ENCODE results near the gene CSF1R. TPM values are rescaled to one million over a fixed set of nuclear protein-coding genes. Genes with fewer than 3 reads are reported as not detected.

The CSF1R gene
- polyA plus RNA-seq, 1 of the 3 experiments (the other 2 are of a cell fraction), result 0.25 TPM

DNA sequence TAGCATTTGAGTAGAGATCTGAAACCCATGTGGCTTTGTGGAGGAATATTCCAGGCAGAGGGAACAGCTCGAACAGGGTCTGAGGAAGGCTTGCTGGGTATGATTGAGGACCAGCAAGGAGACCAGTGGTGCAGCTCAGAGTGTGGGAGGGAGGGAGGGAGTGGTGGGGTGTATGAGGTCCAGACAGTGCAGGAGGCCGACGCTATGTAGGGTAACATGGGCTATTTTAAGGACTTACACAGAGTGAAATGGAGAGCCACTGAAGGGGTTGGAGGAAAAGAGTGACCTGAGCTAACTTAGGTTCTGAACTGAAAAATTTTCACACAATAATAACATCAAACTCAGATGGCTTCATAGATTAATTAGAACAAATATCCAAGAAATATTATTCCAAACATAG is 43.9 kb downstream of the CSF1R start:
- peaks cover 41% of the 10 kb centered on the region; the same call in 1 of the 2 replicates for H3K79me2 ChIP-seq (ENCODE audit: insufficient read depth)
- H3K27ac ChIP-seq (ENCODE audit: low read depth in 2 of 2, low read length in 1 of 2), result peak overlapping the region in 1 of 2 experiments; percentile 94; a peak in 1 of 4 replicates
- no peaks in the 10 kb centered on the region for H4K20me1 ChIP-seq (ENCODE audit: insufficient read depth)
- POLR2A ChIA-PET, result no interaction called here
- H3K4me2 ChIP-seq, result no peak overlapping the region
- no peak overlapping the region for H3K4me3 ChIP-seq (ENCODE audit: low read depth in 2 of 2, low read length in 1 of 2)
- no peaks in the 10 kb centered on the region for H3K9me3 ChIP-seq
- H3K36me3 ChIP-seq (replicated peaks in 1 of 2; ENCODE audit: control insufficient read depth in 1 of 2, insufficient read depth in 2 of 2, low read length in 1 of 2), result peaks cover 76 to 77% of the 10 kb centered on the region in 2 experiments
- TF ChIP-seq, protein P1, sequence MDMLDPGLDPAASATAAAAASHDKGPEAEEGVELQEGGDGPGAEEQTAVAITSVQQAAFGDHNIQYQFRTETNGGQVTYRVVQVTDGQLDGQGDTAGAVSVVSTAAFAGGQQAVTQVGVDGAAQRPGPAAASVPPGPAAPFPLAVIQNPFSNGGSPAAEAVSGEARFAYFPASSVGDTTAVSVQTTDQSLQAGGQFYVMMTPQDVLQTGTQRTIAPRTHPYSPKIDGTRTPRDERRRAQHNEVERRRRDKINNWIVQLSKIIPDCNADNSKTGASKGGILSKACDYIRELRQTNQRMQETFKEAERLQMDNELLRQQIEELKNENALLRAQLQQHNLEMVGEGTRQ (IDR thresholded peaks at IDR 0.05; ENCODE audit: borderline replicate concordance, low read depth, low read length), result no peak
- TF ChIP-seq MXI1 (IDR thresholded peaks at IDR 0.05; ENCODE audit: low read depth, low read length), result no peak
- TF ChIP-seq GABPA (IDR thresholded peaks at IDR 0.05; ENCODE audit: low read depth), result no peak
- TF ChIP-seq FOSL2 (IDR thresholded peaks at IDR 0.05; ENCODE audit: borderline replicate concordance, low read depth), result no peak
- no peak for TF ChIP-seq MEF2A (IDR thresholded peaks at IDR 0.05; ENCODE audit: borderline replicate concordance, low read depth)
- no peak for TF ChIP-seq RXRA (IDR thresholded peaks at IDR 0.05; ENCODE audit: borderline replicate concordance, low read depth)
- TF ChIP-seq RAD21 (IDR thresholded peaks at IDR 0.05; ENCODE audit: low read length), result no peak
- TF ChIP-seq NRF1 (IDR thresholded peaks at IDR 0.05; ENCODE audit: low read depth, low read length), result no peak
- TF ChIP-seq, protein P2, sequence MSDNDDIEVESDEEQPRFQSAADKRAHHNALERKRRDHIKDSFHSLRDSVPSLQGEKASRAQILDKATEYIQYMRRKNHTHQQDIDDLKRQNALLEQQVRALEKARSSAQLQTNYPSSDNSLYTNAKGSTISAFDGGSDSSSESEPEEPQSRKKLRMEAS (IDR thresholded peaks at IDR 0.05; ENCODE audit: low read depth), result no peak
- TF ChIP-seq FOXJ3 (CRISPR knock-in tag; IDR thresholded peaks at IDR 0.05), result no peak
- TF ChIP-seq, protein P3, sequence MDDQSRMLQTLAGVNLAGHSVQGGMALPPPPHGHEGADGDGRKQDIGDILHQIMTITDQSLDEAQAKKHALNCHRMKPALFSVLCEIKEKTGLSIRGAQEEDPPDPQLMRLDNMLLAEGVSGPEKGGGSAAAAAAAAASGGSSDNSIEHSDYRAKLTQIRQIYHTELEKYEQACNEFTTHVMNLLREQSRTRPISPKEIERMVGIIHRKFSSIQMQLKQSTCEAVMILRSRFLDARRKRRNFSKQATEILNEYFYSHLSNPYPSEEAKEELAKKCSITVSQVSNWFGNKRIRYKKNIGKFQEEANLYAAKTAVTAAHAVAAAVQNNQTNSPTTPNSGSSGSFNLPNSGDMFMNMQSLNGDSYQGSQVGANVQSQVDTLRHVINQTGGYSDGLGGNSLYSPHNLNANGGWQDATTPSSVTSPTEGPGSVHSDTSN (IDR thresholded peaks at IDR 0.05), result no peak
- TF ChIP-seq POLR2AphosphoS5 (IDR thresholded peaks at IDR 0.05; ENCODE audit: low read depth, low read length), result no peak
- TF ChIP-seq YY1 (IDR thresholded peaks at IDR 0.05; ENCODE audit: low read depth), result no peak
- no peak for TF ChIP-seq FOXM1 (IDR thresholded peaks at IDR 0.05; ENCODE audit: low read depth)
- DNase-seq, result no peak
- no peak overlapping the region for H3K9ac ChIP-seq
- CTCF ChIA-PET, result interaction anchor here (0.9 kb wide), 1 partner anchor 49 kb away, joined by 3 read pairs; no protein-coding TSS in a partner anchor
- no peak overlapping the region for H2AFZ ChIP-seq (ENCODE audit: low read depth)
- H3K9me2 ChIP-seq, result no peaks in the 10 kb centered on the region
- 100% methylated on average over 3 of the region's 3 CpGs for WGBS (ENCODE audit: low lambda C conversion rate)
- H3K4me1 ChIP-seq (ENCODE audit: control insufficient read depth in 1 of 2, insufficient read depth in 2 of 2, low read depth in 1 of 2, low read length in 1 of 2), result peaks cover 6 to 23% of the 10 kb centered on the region in 2 experiments
- H3K27me3 ChIP-seq (ENCODE audit: insufficient read depth), result no peaks in the 10 kb centered on the region
- H3F3A ChIP-seq (replicated peaks; ENCODE audit: insufficient read depth), result peaks cover 38% of the 10 kb centered on the region

DNA sequence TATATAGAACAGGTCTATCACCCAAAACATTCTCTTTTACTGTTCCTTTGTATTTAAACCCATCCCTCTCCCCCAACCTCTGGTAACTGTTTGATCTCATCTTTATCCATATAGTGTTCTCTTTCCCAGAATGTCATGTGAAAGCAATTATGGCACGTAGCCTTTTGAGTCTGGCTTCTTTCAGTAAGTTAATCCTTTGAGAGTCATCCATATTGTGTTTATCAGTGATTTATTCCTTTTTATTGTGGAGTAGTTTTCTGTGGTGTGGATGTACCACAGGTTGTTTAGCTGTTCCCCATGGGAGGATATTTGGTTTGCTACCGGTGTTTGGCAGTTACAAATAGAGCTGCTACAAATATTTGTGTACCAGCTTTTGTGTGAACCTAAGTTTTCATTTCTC is 47.8 kb downstream of the CSF1R start:
- CTCF ChIA-PET, result interaction anchor here (1.1 to 1.2 kb wide), 2 partner anchors 10 to 20 kb away, joined by 3 to 4 read pairs; no protein-coding TSS in a partner anchor
- Histone ChIP-seq H3K9ac (no peak overlapping the region), H3K4me3 (ENCODE audit: low read depth in 2 of 2, low read length in 1 of 2) (no peak overlapping the region), H3K9me2 (no peaks in the 10 kb centered on the region), H4K20me1 (ENCODE audit: insufficient read depth) (no peaks in the 10 kb centered on the region), H3K4me2 (no peak overlapping the region), H3K27ac (ENCODE audit: low read depth in 2 of 2, low read length in 1 of 2) (peak overlapping the region in 1 of 2 experiments; percentile 82; a peak in 3 of 4 replicates), H2AFZ (ENCODE audit: low read depth) (no peak overlapping the region), H3K27me3 (ENCODE audit: insufficient read depth) (no peaks in the 10 kb centered on the region), H3K9me3 (no peaks in the 10 kb centered on the region), H3K4me1 (ENCODE audit: control insufficient read depth in 1 of 2, insufficient read depth in 2 of 2, low read depth in 1 of 2, low read length in 1 of 2) (peaks cover 2 to 17% of the 10 kb centered on the region in 2 experiments), H3K79me2 (ENCODE audit: insufficient read depth) (peaks cover 32% of the 10 kb centered on the region; the same call in 1 of the 2 replicates), H3K36me3 (replicated peaks in 1 of 2; ENCODE audit: control insufficient read depth in 1 of 2, insufficient read depth in 2 of 2, low read length in 1 of 2) (peaks cover 82 to 89% of the 10 kb centered on the region in 2 experiments), H3F3A (replicated peaks; ENCODE audit: insufficient read depth) (peaks cover 41% of the 10 kb centered on the region)
- DNase-seq, result no peak
- POLR2A ChIA-PET, result no interaction called here
- WGBS (ENCODE audit: low lambda C conversion rate), result 52% methylated on average over 2 of the region's 2 CpGs
- TF ChIP-seq GABPA (IDR thresholded peaks at IDR 0.05; ENCODE audit: low read depth) (no peak), GATA2 (CRISPR knock-in tag; IDR thresholded peaks at IDR 0.05) (no peak), USF1 (IDR thresholded peaks at IDR 0.05; ENCODE audit: borderline replicate concordance, low read depth) (no peak), SMC3 (IDR thresholded peaks at IDR 0.05; ENCODE audit: low read depth, low read length) (no peak), NRF1 (IDR thresholded peaks at IDR 0.05; ENCODE audit: low read depth, low read length) (no peak), MEF2A (IDR thresholded peaks at IDR 0.05; ENCODE audit: borderline replicate concordance, low read depth) (no peak), TCF12 (IDR thresholded peaks at IDR 0.05) (peak; percentile 74), MXI1 (IDR thresholded peaks at IDR 0.05; ENCODE audit: low read depth, low read length) (no peak), SIN3A (IDR thresholded peaks at IDR 0.05; ENCODE audit: borderline replicate concordance, low read depth, low read length) (no peak), FOXM1 (IDR thresholded peaks at IDR 0.05; ENCODE audit: low read depth) (no peak), FOXJ3 (CRISPR knock-in tag; IDR thresholded peaks at IDR 0.05) (no peak), TAF1 (IDR thresholded peaks at IDR 0.05; ENCODE audit: borderline replicate concordance, low read depth, low read length) (no peak)
- TF ChIP-seq, protein P2 (IDR thresholded peaks at IDR 0.05; ENCODE audit: low read depth), result no peak
- TF ChIP-seq, protein P3 (IDR thresholded peaks at IDR 0.05), result 0 out of 2 replicates have a peak, but pooled peaks have one; percentile 16
- TF ChIP-seq, protein P4, sequence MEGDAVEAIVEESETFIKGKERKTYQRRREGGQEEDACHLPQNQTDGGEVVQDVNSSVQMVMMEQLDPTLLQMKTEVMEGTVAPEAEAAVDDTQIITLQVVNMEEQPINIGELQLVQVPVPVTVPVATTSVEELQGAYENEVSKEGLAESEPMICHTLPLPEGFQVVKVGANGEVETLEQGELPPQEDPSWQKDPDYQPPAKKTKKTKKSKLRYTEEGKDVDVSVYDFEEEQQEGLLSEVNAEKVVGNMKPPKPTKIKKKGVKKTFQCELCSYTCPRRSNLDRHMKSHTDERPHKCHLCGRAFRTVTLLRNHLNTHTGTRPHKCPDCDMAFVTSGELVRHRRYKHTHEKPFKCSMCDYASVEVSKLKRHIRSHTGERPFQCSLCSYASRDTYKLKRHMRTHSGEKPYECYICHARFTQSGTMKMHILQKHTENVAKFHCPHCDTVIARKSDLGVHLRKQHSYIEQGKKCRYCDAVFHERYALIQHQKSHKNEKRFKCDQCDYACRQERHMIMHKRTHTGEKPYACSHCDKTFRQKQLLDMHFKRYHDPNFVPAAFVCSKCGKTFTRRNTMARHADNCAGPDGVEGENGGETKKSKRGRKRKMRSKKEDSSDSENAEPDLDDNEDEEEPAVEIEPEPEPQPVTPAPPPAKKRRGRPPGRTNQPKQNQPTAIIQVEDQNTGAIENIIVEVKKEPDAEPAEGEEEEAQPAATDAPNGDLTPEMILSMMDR (IDR thresholded peaks at IDR 0.05), result no peak
